Measurements from ENCODE around the gene SYTL2.

Gene SYTL2

DNA sequence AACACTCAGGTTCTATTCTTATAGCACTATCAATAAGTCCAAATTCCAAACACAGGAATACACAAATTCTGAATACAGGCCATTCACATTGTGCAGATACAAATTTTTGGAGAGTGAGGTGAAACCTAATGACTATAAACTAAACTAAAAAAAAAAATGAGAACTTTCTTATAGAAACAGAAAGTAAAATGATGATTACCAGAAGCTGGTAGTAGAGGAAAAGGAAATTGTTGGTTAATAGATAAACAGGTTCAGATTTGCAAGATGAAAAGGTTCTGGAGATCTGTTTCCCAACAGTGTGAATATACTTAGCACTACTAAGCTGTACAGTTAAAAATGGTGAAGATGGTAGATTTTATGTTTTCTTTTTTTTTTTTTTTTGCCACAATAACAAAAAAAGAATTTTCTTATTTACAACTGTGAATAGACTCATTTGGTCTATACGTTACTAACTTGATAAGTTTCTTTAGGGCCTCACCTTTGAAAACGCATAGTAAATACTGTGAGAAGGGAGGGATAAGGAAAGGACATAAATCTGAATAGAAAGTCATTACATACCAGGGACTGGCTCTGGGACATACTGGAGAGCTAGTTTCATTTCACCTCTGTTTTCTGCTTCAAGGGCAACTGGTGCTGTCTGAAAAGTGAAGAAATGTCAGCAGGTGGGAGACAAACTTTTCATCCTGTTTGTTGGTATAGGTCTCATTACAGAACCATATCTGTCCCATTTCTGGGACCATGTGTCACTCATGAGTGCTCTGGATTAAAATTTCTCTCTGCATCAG lies 110.8 kb downstream of the SYTL2 start:
- no peaks in the 10 kb centered on the region for H3K27me3 ChIP-seq (ENCODE audit: insufficient read depth, low read length)
- H3K9me3 ChIP-seq (ENCODE audit: low read length): no peaks in the 10 kb centered on the region
- H3K27ac ChIP-seq (ENCODE audit: low read depth, low read length, poor library complexity, severe bottlenecking): no peak overlapping the region
- TF ChIP-seq CTCF (IDR thresholded peaks at IDR 0.05; ENCODE audit: low read length) (no peak), EZH2 (IDR thresholded peaks at IDR 0.05; ENCODE audit: borderline replicate concordance, low read length) (no peak)
- H3F3A ChIP-seq (ENCODE audit: insufficient read depth, low read length): no peaks in the 10 kb centered on the region
- no peaks in the 10 kb centered on the region for H3K36me3 ChIP-seq (ENCODE audit: insufficient read depth, low read length)
- no peak overlapping the region for H2AFZ ChIP-seq (ENCODE audit: low read length)
- H3K9me2 ChIP-seq (ENCODE audit: low read depth, low read length): no peaks in the 10 kb centered on the region
- H3K9ac ChIP-seq (ENCODE audit: low read length): no peak overlapping the region
- H3K4me2 ChIP-seq (ENCODE audit: low read length): no peak overlapping the region
- H3K4me3 ChIP-seq (ENCODE audit: low read depth, low read length, poor library complexity, severe bottlenecking): no peak overlapping the region
- H3K4me1 ChIP-seq (ENCODE audit: insufficient read depth, low read length, severe bottlenecking): no peaks in the 10 kb centered on the region
- H3K79me2 ChIP-seq (ENCODE audit: insufficient read depth, low read length): no peaks in the 10 kb centered on the region
- H4K20me1 ChIP-seq (ENCODE audit: insufficient read depth, low read length): no peaks in the 10 kb centered on the region

DNA sequence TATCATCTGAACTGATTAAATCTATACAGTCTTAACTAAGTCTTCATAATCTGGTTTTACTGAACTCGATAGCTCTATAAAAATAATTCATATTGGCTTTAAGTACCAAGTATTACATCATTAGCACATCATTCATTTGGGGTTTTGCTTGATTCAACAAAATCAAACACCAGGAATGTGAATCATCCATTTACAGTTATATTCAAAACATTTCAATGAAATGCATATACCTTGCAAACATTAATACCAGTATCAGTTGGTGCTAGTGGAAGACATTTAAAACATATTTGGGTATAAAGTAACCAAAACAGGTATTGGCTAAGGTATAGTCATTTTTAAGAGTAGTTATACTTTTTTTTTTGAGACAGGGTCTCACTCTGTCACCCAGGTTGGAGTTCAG lies 112.7 kb downstream of the SYTL2 start:
- TF ChIP-seq EZH2 (IDR thresholded peaks at IDR 0.05; ENCODE audit: borderline replicate concordance, low read length): no peak
- no peak for TF ChIP-seq CTCF (IDR thresholded peaks at IDR 0.05; ENCODE audit: low read length)
- Histone ChIP-seq H4K20me1 (ENCODE audit: insufficient read depth, low read length) (no peaks in the 10 kb centered on the region), H3K9ac (ENCODE audit: low read length) (no peak overlapping the region), H3K36me3 (ENCODE audit: insufficient read depth, low read length) (no peaks in the 10 kb centered on the region), H3K4me2 (ENCODE audit: low read length) (no peak overlapping the region), H3K4me3 (ENCODE audit: low read depth, low read length, poor library complexity, severe bottlenecking) (no peak overlapping the region), H2AFZ (ENCODE audit: low read length) (no peak overlapping the region), H3K27ac (ENCODE audit: low read depth, low read length, poor library complexity, severe bottlenecking) (no peak overlapping the region), H3F3A (ENCODE audit: insufficient read depth, low read length) (no peaks in the 10 kb centered on the region), H3K9me2 (ENCODE audit: low read depth, low read length) (no peaks in the 10 kb centered on the region), H3K4me1 (ENCODE audit: insufficient read depth, low read length, severe bottlenecking) (no peaks in the 10 kb centered on the region), H3K79me2 (ENCODE audit: insufficient read depth, low read length) (no peaks in the 10 kb centered on the region), H3K27me3 (ENCODE audit: insufficient read depth, low read length) (no peaks in the 10 kb centered on the region), H3K9me3 (ENCODE audit: low read length) (no peaks in the 10 kb centered on the region)

DNA sequence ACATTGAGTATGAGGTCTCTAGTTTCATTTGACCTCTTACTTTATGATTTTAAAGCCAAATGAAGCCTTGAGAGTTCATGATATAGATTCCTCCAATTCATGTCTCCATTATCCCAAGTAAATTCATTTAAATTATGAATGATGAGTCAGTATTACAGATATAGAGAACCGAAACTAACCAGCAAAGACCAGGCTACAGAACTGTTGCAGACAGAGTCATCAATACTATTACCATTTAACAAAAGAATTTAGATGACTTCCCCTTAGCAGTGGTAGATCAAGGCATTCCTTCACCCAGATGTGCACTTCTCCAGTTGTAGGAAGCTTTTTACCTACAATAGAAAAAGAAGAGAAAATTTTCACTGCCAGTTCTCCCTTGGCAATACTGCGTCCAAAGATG lies 113.2 kb downstream of the SYTL2 start:
- Histone ChIP-seq H3K4me1 (ENCODE audit: insufficient read depth, low read length, severe bottlenecking) (no peaks in the 10 kb centered on the region), H3K9me2 (ENCODE audit: low read depth, low read length) (no peaks in the 10 kb centered on the region), H3K4me2 (ENCODE audit: low read length) (no peak overlapping the region), H3K9me3 (ENCODE audit: low read length) (no peaks in the 10 kb centered on the region), H4K20me1 (ENCODE audit: insufficient read depth, low read length) (no peaks in the 10 kb centered on the region), H3K36me3 (ENCODE audit: insufficient read depth, low read length) (no peaks in the 10 kb centered on the region), H3K9ac (ENCODE audit: low read length) (no peak overlapping the region), H2AFZ (ENCODE audit: low read length) (no peak overlapping the region), H3F3A (ENCODE audit: insufficient read depth, low read length) (no peaks in the 10 kb centered on the region), H3K27me3 (ENCODE audit: insufficient read depth, low read length) (no peaks in the 10 kb centered on the region), H3K79me2 (ENCODE audit: insufficient read depth, low read length) (no peaks in the 10 kb centered on the region), H3K4me3 (ENCODE audit: low read depth, low read length, poor library complexity, severe bottlenecking) (no peak overlapping the region), H3K27ac (ENCODE audit: low read depth, low read length, poor library complexity, severe bottlenecking) (no peak overlapping the region)
- TF ChIP-seq EZH2 (IDR thresholded peaks at IDR 0.05; ENCODE audit: borderline replicate concordance, low read length) (no peak), CTCF (IDR thresholded peaks at IDR 0.05; ENCODE audit: low read length) (no peak)

All from OCI-LY1 (cell line).